HEK293 (cell line): ENCODE results near the gene TK2.
"Not testable (repeated sequence)": the region's sequence is repeated elsewhere in the genome, so short reads cannot be mapped to it uniquely, and the experiment has no call there.

ENCODE experiments used
- SP2 ChIP-seq: fragments of 450-650 bp; formaldehyde crosslinking; IDR thresholded peaks from 2 replicates; pipeline ENCODE4 v1.5.1; 2016; ENCODE audit warnings: missing biosample characterization, missing genetic modification characterization
- ZNF133 ChIP-seq: fragments of 450-650 bp; formaldehyde crosslinking; IDR thresholded peaks from 2 replicates; pipeline ENCODE4 v1.5.1; 2016; ENCODE audit warnings: missing biosample characterization, missing genetic modification characterization
- ZNF221 ChIP-seq: fragments of 450-650 bp; formaldehyde crosslinking; IDR thresholded peaks from 2 replicates; pipeline ENCODE4 v1.5.1; 2017; ENCODE audit warnings: missing biosample characterization, missing genetic modification characterization, borderline replicate concordance
- ZNF274 ChIP-seq, 2 experiments: fragments of 200-500 bp in 1 of 2; fragments of 450-650 bp in 1 of 2; sonication (Bioruptor generic) in 1 of 2; formaldehyde crosslinking in 1 of 2; IDR thresholded peaks; 2 replicates each; pipeline versions ENCODE4 v1.5.1 to v1.6.1; 2014 to 2016; ENCODE audit warnings: borderline replicate concordance in 1 of 2, inconsistent platforms in 1 of 2, low read length in 1 of 2, missing biosample characterization in 1 of 2, missing genetic modification characterization in 1 of 2
- ZNF544 ChIP-seq: fragments of 450-650 bp; formaldehyde crosslinking; IDR thresholded peaks from 2 replicates; pipeline ENCODE4 v1.5.0; 2017; ENCODE audit warnings: missing biosample characterization, missing genetic modification characterization
- ZNF558 ChIP-seq: fragments of 450-650 bp; formaldehyde crosslinking; IDR thresholded peaks from 2 replicates; pipeline ENCODE4 v1.5.1; 2016; ENCODE audit warnings: missing biosample characterization, missing genetic modification characterization
- ZNF561 ChIP-seq: fragments of 450-650 bp; IDR thresholded peaks from 2 replicates; pipeline ENCODE4 v1.5.1; 2018; ENCODE audit warnings: missing biosample characterization, missing genetic modification characterization, borderline replicate concordance
- ZNF621 ChIP-seq: fragments of 450-650 bp; formaldehyde crosslinking; IDR thresholded peaks from 2 replicates; pipeline ENCODE4 v1.5.1; 2017; ENCODE audit warnings: missing biosample characterization, missing genetic modification characterization
- ZNF830 ChIP-seq: fragments of 450-650 bp; IDR thresholded peaks from 2 replicates; pipeline ENCODE4 v1.5.0; 2018; ENCODE audit warnings: missing biosample characterization, missing genetic modification characterization, low read depth, mild to moderate bottlenecking, moderate library complexity
- TF ChIP-seq, protein P1 (sequence below): fragments of 450-650 bp; formaldehyde crosslinking; IDR thresholded peaks from 2 replicates; pipeline ENCODE4 v1.5.1; 2016; ENCODE audit warnings: missing biosample characterization, missing genetic modification characterization
- TF ChIP-seq, protein P2 (sequence below): fragments of 450-650 bp; formaldehyde crosslinking; IDR thresholded peaks from 2 replicates; pipeline ENCODE4 v1.5.1; 2016; ENCODE audit warnings: missing biosample characterization, missing genetic modification characterization, low read depth

DNA sequence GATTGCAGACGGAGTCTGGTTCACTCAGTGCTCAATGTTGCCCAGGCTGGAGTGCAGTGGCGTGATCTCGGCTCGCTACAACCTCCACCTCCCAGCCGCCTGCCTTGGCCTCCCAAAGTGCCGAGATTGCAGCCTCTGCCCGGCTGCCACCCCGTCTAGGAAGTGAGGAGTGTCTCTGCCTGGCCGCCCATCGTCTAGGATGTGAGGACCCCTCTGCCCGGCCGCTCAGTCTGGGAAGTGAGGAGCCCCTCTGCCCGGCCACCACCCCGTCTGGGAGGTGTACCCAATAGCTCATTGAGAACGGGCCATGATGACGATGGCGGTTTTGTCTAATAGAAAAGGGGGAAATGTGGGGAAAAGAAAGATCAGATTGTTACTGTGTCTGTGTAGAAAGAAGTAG, 35.5 kb downstream of the TK2 start:
- TF ChIP-seq ZNF561 (tag by site-specific recombination); ZNF621; ZNF544 (tag by site-specific recombination); ZNF558; ZNF274 (IDR thresholded peaks at IDR 0.05; ENCODE audit: low read length); ZNF274 (tag by site-specific recombination; IDR thresholded peaks at IDR 0.05; ENCODE audit: borderline replicate concordance); ZNF133 (tag by site-specific recombination); ZNF221 (tag by site-specific recombination); ZNF830 (tag by site-specific recombination); SP2 (tag by site-specific recombination): not testable (repeated sequence)
- TF ChIP-seq, protein P1, sequence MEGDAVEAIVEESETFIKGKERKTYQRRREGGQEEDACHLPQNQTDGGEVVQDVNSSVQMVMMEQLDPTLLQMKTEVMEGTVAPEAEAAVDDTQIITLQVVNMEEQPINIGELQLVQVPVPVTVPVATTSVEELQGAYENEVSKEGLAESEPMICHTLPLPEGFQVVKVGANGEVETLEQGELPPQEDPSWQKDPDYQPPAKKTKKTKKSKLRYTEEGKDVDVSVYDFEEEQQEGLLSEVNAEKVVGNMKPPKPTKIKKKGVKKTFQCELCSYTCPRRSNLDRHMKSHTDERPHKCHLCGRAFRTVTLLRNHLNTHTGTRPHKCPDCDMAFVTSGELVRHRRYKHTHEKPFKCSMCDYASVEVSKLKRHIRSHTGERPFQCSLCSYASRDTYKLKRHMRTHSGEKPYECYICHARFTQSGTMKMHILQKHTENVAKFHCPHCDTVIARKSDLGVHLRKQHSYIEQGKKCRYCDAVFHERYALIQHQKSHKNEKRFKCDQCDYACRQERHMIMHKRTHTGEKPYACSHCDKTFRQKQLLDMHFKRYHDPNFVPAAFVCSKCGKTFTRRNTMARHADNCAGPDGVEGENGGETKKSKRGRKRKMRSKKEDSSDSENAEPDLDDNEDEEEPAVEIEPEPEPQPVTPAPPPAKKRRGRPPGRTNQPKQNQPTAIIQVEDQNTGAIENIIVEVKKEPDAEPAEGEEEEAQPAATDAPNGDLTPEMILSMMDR (tag by site-specific recombination): not testable (repeated sequence)
- TF ChIP-seq, protein P2, sequence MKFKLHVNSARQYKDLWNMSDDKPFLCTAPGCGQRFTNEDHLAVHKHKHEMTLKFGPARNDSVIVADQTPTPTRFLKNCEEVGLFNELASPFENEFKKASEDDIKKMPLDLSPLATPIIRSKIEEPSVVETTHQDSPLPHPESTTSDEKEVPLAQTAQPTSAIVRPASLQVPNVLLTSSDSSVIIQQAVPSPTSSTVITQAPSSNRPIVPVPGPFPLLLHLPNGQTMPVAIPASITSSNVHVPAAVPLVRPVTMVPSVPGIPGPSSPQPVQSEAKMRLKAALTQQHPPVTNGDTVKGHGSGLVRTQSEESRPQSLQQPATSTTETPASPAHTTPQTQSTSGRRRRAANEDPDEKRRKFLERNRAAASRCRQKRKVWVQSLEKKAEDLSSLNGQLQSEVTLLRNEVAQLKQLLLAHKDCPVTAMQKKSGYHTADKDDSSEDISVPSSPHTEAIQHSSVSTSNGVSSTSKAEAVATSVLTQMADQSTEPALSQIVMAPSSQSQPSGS (tag by site-specific recombination): not testable (repeated sequence)
